Measurements from ENCODE around the gene PDE11A. TPM values are rescaled to one million over a fixed set of nuclear protein-coding genes. Genes with fewer than 3 reads are reported as not detected.

The PDE11A gene
- total RNA-seq, 1 experiment from 2014 or later = 0.61 TPM

DNA sequence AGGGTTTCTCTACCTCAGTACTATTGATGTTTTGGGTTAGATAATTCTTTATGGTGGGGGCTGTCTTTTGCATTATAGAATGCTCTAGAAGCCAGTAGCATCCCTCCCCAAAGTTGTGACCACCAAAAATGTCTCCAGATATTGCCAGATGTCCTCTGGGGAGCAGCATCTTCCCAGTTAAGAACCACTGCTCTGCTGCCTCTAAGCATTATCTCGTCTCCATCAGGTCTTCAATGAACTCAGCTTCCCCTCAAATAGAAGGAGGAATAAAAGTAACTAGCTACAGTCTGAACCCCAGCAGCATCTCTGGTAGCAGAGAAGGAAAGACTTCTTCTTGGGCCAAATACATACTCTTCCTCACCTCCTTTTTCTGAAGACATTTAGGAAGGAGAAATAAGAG is 435.9 kb downstream of the PDE11A start:
- H3K9me2 ChIP-seq (ENCODE audit: insufficient read depth) = no peaks in the 10 kb centered on the region
- H2AFZ ChIP-seq (ENCODE audit: low read depth, low read length, poor library complexity, severe bottlenecking) = no peak overlapping the region
- no peak overlapping the region for H3K27ac ChIP-seq (ENCODE audit: low read depth, low read length)
- DNase-seq (ENCODE audit: low read depth, low spot score) (no peak), ATAC-seq (no peak)
- H3K36me3 ChIP-seq (ENCODE audit: control insufficient read depth in 1 of 2, insufficient read depth in 2 of 2, low read length in 2 of 2) = no peaks in the 10 kb centered on the region
- no peaks in the 10 kb centered on the region for H3K27me3 ChIP-seq (ENCODE audit: insufficient read depth, low read length)
- no peaks in the 10 kb centered on the region for H3K79me2 ChIP-seq (ENCODE audit: insufficient read depth, low read length)
- no peaks in the 10 kb centered on the region for H3K9me3 ChIP-seq (ENCODE audit: control insufficient read depth in 1 of 2, insufficient read depth in 1 of 2, low read depth in 1 of 2, low read length in 2 of 2)
- no peak overlapping the region for H3K4me2 ChIP-seq (ENCODE audit: low read length)
- H3K4me1 ChIP-seq (ENCODE audit: control insufficient read depth in 1 of 2, insufficient read depth in 2 of 2, low read length in 2 of 2) = no peaks in the 10 kb centered on the region
- POLR2A ChIA-PET = no interaction called here
- TF ChIP-seq EGR1 (IDR thresholded peaks at IDR 0.05; ENCODE audit: low read depth) (no peak), POLR2AphosphoS5 (IDR thresholded peaks at IDR 0.05; ENCODE audit: low read depth, low read length) (no peak), CEBPB (IDR thresholded peaks at IDR 0.05; ENCODE audit: low read depth) (no peak), ZFX (IDR thresholded peaks at IDR 0.05) (no peak), TCF7L2 (IDR thresholded peaks at IDR 0.05; ENCODE audit: borderline replicate concordance, extremely low read depth, insufficient read depth, insufficient read length) (no peak), ZNF274 (IDR thresholded peaks at IDR 0.05; ENCODE audit: low read depth, low read length) (no peak), REST (IDR thresholded peaks at IDR 0.05; ENCODE audit: low read depth) (no peak), EZH2phosphoT487 (IDR thresholded peaks at IDR 0.05; ENCODE audit: borderline replicate concordance) (no peak), EZH2 (IDR thresholded peaks at IDR 0.05) (no peak), FOSL1 (IDR thresholded peaks at IDR 0.05; ENCODE audit: low read depth) (no peak), YY1 (IDR thresholded peaks at IDR 0.05; ENCODE audit: extremely low read depth, insufficient replicate concordance, low read depth, low read length) (no peak), POLR2A (IDR thresholded peaks at IDR 0.05; ENCODE audit: borderline replicate concordance, extremely low read depth, insufficient read depth, insufficient read length) (no peak), JUND (IDR thresholded peaks at IDR 0.05) (no peak), CBX3 (IDR thresholded peaks at IDR 0.05; ENCODE audit: low read depth) (no peak), SRF (IDR thresholded peaks at IDR 0.05; ENCODE audit: low read depth) (no peak), SP1 (IDR thresholded peaks at IDR 0.05; ENCODE audit: low read depth) (no peak)
- TF ChIP-seq, protein P1, sequence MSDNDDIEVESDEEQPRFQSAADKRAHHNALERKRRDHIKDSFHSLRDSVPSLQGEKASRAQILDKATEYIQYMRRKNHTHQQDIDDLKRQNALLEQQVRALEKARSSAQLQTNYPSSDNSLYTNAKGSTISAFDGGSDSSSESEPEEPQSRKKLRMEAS (IDR thresholded peaks at IDR 0.05) = no peak
- TF ChIP-seq, protein P2, sequence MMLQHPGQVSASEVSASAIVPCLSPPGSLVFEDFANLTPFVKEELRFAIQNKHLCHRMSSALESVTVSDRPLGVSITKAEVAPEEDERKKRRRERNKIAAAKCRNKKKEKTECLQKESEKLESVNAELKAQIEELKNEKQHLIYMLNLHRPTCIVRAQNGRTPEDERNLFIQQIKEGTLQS (IDR thresholded peaks at IDR 0.05) = no peak
- no peaks in the 10 kb centered on the region for H4K20me1 ChIP-seq (ENCODE audit: insufficient read depth)
- no TSS peak for BruUV-seq (replicated peaks)
- intact Hi-C loops (cut with micrococcal nuclease) = no loop called here
- H3K4me3 ChIP-seq (replicated peaks in 1 of 2; ENCODE audit: low read depth in 1 of 2, low read length in 2 of 2) = no peak overlapping the region
- H3K9ac ChIP-seq (ENCODE audit: low read length) = no peak overlapping the region
- CTCF ChIA-PET = no interaction called here
- RAD21 ChIA-PET (ENCODE audit: low non-redundant PET in 1 of 2, low total read pairs in 2 of 2, uncharacterized antibody in 2 of 2, unreplicated experiment in 2 of 2) = no interaction called here
